ENCODE results near the gene PGAP3. TPM values are rescaled to one million over a fixed set of nuclear protein-coding genes. Genes with fewer than 3 reads are reported as not detected.
A peak's percentile ranks its signal among the peaks of the same experiment; 100 is the strongest.

Gene PGAP3
- total and polyA plus RNA-seq, 12 donors, result 9.2 to 18.2 (median 13.8) TPM

DNA sequence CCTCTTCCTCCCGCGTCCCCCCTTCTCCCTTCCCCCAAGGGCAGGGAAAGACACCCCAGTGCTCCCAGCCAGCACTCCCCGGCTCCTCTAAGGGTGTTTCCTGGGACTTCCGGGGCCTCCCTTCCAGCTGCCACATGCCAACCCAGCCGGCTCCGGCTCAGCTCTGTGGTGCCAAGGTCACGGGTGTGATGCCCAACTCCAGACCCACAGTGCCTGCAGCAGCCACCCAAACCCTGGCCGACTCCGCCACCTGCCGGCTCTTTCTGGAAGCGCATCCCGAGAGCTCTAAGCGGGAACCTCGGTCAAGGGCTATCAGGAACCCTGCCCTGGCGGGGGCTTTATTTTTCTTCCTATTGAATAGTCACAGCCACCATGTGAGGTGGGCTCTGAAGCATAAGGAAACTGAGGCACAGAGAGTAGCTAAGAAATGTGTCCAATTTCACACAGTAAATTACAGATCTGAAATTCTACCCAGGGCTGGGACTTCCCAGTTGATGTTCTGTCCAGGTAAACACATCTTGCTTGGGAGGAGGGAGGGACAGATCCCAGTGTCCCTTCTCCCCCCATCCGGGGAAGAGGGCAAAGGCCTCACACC is 64.4 kb downstream of the PGAP3 start:
- peak; percentile 91 to 96 (median 93) for TF ChIP-seq CTCF (IDR thresholded peaks at IDR 0.05)
- intact Hi-C loops (cut with DNase I), result loop anchor here (1.0 to 10.0 kb wide), 11 partner anchors 44 to 357 kb away; partner anchors contain the start of genes PNMT (in 2 of the 10), TCAP (in 2 of the 10) and PSMD3 (in 1 of the 10)
- Histone ChIP-seq H3K36me3 (no peaks in the 10 kb centered on the region), H3K9me3 (no peaks in the 10 kb centered on the region), H3K4me3 (no peak overlapping the region), H3K4me1 (peaks cover 2 to 32% (median 12%) of the 10 kb centered on the region in 9 donors), H3K27ac (peak overlapping the region in 1 of 10 donors; percentile 23), H3K27me3 (peaks cover 17 to 62% (median 41%) of the 10 kb centered on the region in 7 donors)
- peak; percentile 46 to 85 (median 78) for ATAC-seq
- WGBS, 2 donors, result 5 to 9% methylated on average over 16 of the region's 16 CpGs
- DNase-seq, result peak; percentile 83 to 89

- Histone ChIP-seq H3K27me3 (peaks cover 17 to 57% (median 32%) of the 10 kb centered on the region in 7 donors), H3K36me3 (no peaks in the 10 kb centered on the region), H3K4me3 (no peak overlapping the region), H3K9me3 (no peaks in the 10 kb centered on the region), H3K4me1 (peaks cover 2 to 36% (median 13%) of the 10 kb centered on the region in 9 donors), H3K27ac (peak overlapping the region in 1 of 10 donors; percentile 47)
- no peak for DNase-seq
- peak in 1 of 8 donors; percentile 2 for ATAC-seq
- intact Hi-C loops (cut with DNase I), result loop anchor here (1.0 to 10.0 kb wide), 12 partner anchors 45 to 358 kb away; partner anchors contain the start of genes PNMT (in 2 of the 10), TCAP (in 2 of the 10) and PSMD3 (in 1 of the 10)
- WGBS, 2 donors, result 55 to 59% methylated on average over 16 of the region's 16 CpGs
- TF ChIP-seq CTCF (IDR thresholded peaks at IDR 0.05), result no peak
Measured at GRCh38 chr17:39622380-39623006, 65.4 kb downstream of the PGAP3 start.

DNA sequence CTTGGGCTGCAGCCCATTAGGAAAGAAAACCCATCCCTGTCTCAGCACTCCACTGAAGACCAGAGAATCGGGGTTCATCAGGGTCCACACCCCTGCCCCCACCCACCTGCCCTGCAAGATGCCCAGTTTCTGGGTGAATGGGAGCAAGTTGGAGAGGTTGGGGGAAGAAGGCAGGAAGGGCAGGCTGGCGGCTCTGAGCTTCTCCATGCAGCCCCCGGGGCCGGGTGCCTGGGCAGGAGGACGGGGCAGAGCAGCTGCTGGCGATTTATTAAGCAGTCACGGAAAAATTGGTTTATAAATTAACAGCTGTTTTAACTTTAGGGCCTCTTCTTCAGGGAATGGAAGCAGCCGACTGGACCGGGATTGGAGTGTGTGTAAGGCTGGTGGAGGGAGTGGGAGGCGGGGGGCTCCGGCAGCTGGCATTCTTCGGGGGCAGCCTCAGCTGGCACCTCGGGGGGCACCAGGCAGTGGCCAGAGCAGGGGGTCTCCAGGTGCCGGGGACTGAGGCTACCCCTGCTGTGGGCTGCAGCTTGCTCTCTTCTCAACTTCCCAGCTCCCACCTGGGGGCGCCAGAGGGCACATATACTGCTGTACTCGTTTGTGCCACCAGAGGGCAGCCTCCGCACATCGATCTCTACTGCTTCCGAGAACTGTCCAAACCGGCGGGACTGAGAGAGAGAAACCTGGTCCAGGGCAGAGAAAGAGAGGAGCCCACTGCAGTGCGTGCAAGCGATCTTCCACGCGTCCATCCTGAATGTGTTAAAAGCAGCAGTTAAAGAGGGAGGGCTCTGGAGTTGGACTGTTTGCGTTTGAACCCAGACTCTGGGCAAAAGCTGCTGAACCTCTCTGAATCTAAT is 66.1 kb downstream of the PGAP3 start:
- no peak overlapping the region for H3K4me3 ChIP-seq
- 12% methylated on average over 23 to 26 of the region's 26 CpGs for WGBS, 2 donors

More for the DNA sequence above, 66.1 kb downstream of the PGAP3 start:
- DNase-seq (peak; percentile 81 to 83), ATAC-seq (peak; percentile 63 to 88 (median 77))
- peaks cover 10 to 57% (median 24%) of the 10 kb centered on the region in 7 donors for H3K27me3 ChIP-seq
- H3K36me3 ChIP-seq, result no peaks in the 10 kb centered on the region
- TF ChIP-seq CTCF (IDR thresholded peaks at IDR 0.05), result peak; percentile 96 to 100 (median 99)
- intact Hi-C loops (cut with DNase I), result loop anchor here (1.0 to 10.0 kb wide), 12 partner anchors 46 to 359 kb away; partner anchors contain the start of genes PNMT (in 2 of the 10), TCAP (in 2 of the 10) and PSMD3 (in 1 of the 10)
- peaks cover 2 to 32% (median 17%) of the 10 kb centered on the region in 9 donors for H3K4me1 ChIP-seq
- no peaks in the 10 kb centered on the region for H3K9me3 ChIP-seq
- H3K27ac ChIP-seq, result peak overlapping the region in 1 of 10 donors; percentile 47

Small RNAs within 50 kb of the gene (microRNA-seq; reads per million reads assigned to microRNA genes)
- 0 to 1.5 reads per million in 2 donors for gene MIR4728

Other genes with a start within 250 kb of the PGAP3 start
- 10 to 100 TPM; 21.8 to 27.3 (median 25.8) TPM for gene MED1, start 236.8 kb downstream of the PGAP3 start, total RNA-seq
- 1 to 10 TPM; 5.8 to 7.2 TPM for gene MED1, start 236.8 kb downstream of the PGAP3 start, polyA plus RNA-seq
- 10 to 100 TPM; 20.0 to 29.3 (median 24.3) TPM for gene CDK12, start 226.6 kb downstream of the PGAP3 start, total RNA-seq
- 1 to 10 TPM; 5.0 to 9.6 TPM for gene CDK12, start 226.6 kb downstream of the PGAP3 start, polyA plus RNA-seq
- not detected for gene NEUROD2, start 80.1 kb downstream of the PGAP3 start, total RNA-seq
- gene NEUROD2, start 80.1 kb downstream of the PGAP3 start, polyA plus RNA-seq, result not detected
- 1 to 10 TPM in 2 of 10 donors, under 1 TPM in 7, not detected in 1; 0.28 to 1.1 (median 0.63) TPM for gene PPP1R1B, start 61.1 kb downstream of the PGAP3 start, total RNA-seq
- gene PPP1R1B, start 61.1 kb downstream of the PGAP3 start, polyA plus RNA-seq, result 1 to 10 TPM in 1 of 2 donors, under 1 TPM in 1; 0.80 to 2.1 TPM
- 10 to 100 TPM; 14.2 to 25.3 (median 19.6) TPM for gene STARD3, start 50.9 kb downstream of the PGAP3 start, total RNA-seq
- 10 to 100 TPM; 39.2 to 46.1 TPM for gene STARD3, start 50.9 kb downstream of the PGAP3 start, polyA plus RNA-seq
- 1,000 to 10,000 TPM; 3,683 to 6,290 (median 4,342) TPM for gene TCAP, start 22.7 kb downstream of the PGAP3 start, total RNA-seq
- gene TCAP, start 22.7 kb downstream of the PGAP3 start, polyA plus RNA-seq, result 1,000 to 10,000 TPM; 2,452 to 2,624 TPM
- gene PNMT, start 19.6 kb downstream of the PGAP3 start, total RNA-seq, result 10 to 100 TPM in 1 of 10 donors, 1 to 10 TPM in 9; 2.7 to 12.8 (median 3.9) TPM
- gene PNMT, start 19.6 kb downstream of the PGAP3 start, polyA plus RNA-seq, result 10 to 100 TPM; 16.8 to 30.0 TPM
- 10 to 100 TPM; 53.9 to 89.1 (median 68.1) TPM for gene ERBB2, start 12.0 kb upstream of the PGAP3 start, total RNA-seq
- gene ERBB2, start 12.0 kb upstream of the PGAP3 start, polyA plus RNA-seq, result 10 to 100 TPM; 40.3 to 41.2 TPM
- 10 to 100 TPM; 27.7 to 68.4 (median 39.1) TPM for gene MIEN1, start 42.5 kb upstream of the PGAP3 start, total RNA-seq
- 100 to 1,000 TPM; 104 to 190 TPM for gene MIEN1, start 42.5 kb upstream of the PGAP3 start, polyA plus RNA-seq
- gene GRB7, start 49.9 kb upstream of the PGAP3 start, total RNA-seq, result 1 to 10 TPM in 5 of 10 donors, under 1 TPM in 5; 0.44 to 4.7 (median 1.0) TPM
- 1 to 10 TPM; 1.1 to 2.9 TPM for gene GRB7, start 49.9 kb upstream of the PGAP3 start, polyA plus RNA-seq
- gene IKZF3, start 176.3 kb upstream of the PGAP3 start, total RNA-seq, result 1 to 10 TPM in 1 of 10 donors, under 1 TPM in 9; 0.11 to 5.0 (median 0.31) TPM
- under 1 TPM; 0.06 to 0.22 TPM for gene IKZF3, start 176.3 kb upstream of the PGAP3 start, polyA plus RNA-seq
- gene ZPBP2, start 180.1 kb upstream of the PGAP3 start, total RNA-seq, result not detected
- gene ZPBP2, start 180.1 kb upstream of the PGAP3 start, polyA plus RNA-seq, result not detected
- gene GSDMB, start 230.6 kb upstream of the PGAP3 start, total RNA-seq, result 1 to 10 TPM in 9 of 10 donors, under 1 TPM in 1; 0.72 to 4.6 (median 2.5) TPM
- 10 to 100 TPM in 1 of 2 donors, 1 to 10 TPM in 1; 2.1 to 11.9 TPM for gene GSDMB, start 230.6 kb upstream of the PGAP3 start, polyA plus RNA-seq
- 10 to 100 TPM; 33.5 to 94.3 (median 66.8) TPM for gene ORMDL3, start 239.5 kb upstream of the PGAP3 start, total RNA-seq
- gene ORMDL3, start 239.5 kb upstream of the PGAP3 start, polyA plus RNA-seq, result 10 to 100 TPM; 51.4 to 56.3 TPM
- not detected for gene LRRC3C, start 239.7 kb upstream of the PGAP3 start, total RNA-seq
- not detected for gene LRRC3C, start 239.7 kb upstream of the PGAP3 start, polyA plus RNA-seq

Data from heart right ventricle (tissue), 16 donors.